Pons (tissue), 1 donor: Measurements from ENCODE around the gene CST9.
A peak's percentile ranks its signal among the peaks of the same experiment; 100 is the strongest.

Experiments
- DNase-seq: peaks from one replicate; pipeline ENCODE4 v3.0.0-alpha.2; 2016; ENCODE audit warnings: low spot score

The CST9 gene, protein sequence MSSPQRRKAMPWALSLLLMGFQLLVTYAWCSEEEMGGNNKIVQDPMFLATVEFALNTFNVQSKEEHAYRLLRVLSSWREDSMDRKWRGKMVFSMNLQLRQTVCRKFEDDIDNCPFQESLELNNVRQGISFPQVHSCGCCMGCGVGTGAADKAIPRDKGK

DNA sequence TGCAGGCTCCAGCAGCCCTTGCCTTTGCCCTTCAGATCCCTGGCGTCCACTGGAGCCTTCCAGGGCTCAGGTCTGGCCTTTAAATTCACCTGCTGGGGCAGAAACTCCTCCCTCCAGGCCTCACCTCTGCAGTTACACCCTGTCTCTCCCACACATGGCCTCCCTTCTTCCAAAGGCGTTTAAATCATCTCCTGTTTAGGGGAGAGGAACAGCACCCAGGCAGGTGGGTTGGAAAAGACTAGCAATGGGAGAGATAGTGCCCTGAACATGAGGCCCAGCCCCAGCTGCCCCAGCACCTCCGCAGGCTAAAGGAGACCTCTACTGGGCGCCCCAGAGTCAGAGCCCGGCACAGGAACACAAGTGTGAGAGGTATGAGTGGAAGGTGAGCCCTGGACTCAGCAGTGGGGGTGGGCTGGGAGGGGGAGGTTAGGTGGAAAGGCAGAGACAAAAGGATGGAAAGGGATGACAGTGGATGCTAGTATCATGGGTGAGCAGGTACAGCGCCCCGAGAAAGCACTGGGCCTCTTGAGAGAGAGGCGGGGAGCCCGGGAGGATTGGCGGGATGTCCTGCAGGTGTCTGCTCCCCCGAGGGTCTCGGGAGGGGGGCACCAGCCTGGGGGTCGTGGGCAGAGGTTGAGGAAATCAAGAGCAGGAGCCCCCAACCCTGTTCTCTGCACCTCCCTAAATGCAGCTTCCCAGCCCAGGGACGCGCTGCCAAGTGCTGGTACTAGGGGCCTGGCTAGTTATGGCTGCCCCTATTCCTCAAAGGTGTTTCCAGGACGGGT, at the start of gene CST9:
Gene CST9 (minus strand): TSS at position 51 of the 785 bp plus-strand sequence. CDS start 53 bp downstream, outside the sequence.
- no peak for DNase-seq

DNA sequence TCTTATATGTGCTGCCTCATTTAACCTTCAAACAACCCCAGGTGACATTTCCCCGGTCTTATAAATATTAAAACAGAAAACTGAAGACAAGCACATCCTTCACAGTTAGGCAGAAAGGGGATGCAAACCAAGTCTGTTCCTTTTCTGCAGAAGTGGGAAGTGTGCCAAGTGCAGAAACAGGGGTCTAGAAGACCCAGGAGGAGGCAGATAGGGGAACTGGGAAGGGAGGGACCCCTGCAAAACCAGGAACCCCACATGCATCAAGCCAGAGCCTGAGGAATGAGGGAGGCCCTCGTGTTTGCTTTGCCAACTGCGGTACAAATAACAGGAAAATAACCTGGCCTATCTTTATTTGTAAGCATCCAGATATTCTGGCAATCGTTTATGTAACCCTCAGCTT, 49.0 kb upstream of the CST9 start:
- peak; percentile 44 for DNase-seq

DNA sequence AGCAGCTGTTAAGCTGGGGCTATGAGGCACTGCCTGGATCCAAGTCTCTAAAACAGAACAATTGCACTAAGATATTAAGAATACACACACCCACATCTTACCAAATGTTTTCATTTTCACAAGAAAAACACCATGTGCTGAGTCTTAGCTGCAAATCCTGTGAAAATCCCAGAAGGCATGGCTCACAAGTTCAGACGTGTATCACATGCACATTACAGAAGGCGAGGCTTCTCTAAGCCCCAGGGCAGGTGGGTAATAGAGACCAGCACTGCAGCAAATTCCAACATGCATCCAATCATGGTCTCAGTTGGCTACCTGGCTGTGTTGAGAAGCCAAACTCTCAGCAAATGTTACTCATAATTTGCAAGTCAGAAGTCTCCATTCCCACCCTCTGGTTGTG, 48.3 kb upstream of the CST9 start:
- no peak for DNase-seq

DNA sequence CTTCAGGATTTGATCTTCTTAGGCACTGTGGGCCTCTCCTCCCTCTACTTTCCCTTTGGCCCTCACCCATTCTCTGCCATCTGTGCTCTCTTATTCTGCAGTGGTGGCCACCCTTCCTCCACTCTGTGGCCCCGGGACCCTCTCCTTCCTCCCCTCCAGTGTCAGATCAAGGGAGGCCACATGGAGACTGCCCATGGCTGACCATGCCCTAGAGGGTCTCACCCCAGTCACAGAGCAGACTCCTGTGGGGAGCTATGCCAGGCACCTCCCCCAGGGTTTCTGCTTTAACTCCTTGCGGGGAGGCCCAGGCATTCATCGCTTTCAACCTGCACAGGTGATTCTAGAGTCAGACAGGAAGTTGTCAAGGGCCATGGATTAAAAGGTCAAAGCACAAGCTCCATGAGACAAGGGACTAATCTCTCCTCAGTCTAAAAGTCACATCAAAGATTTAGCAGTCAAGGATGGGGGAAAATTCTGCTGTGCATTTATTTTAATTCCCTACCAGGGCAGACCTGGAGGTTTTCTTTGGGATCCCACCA, 47.8 kb upstream of the CST9 start:
- DNase-seq, result no peak

DNA sequence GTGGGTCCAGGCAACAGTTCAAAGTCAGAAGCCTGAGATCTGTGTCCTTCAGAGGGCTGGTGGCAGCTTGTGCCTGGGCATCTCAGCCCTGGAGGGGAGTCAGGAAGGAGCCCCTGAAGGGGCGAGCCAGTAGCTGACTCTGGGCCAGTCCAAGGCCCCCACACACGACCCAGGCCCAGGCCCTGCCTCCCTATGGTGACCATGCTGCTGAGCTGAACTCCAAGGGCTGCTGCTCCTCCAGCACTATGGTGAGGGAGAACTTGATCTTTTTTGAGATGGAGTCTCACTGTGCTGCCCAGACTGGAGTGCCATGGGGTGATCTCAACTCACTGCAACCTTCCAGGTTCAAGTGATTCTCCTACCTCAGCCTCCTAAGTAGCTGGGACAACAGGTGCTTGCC, 47.2 kb upstream of the CST9 start:
- DNase-seq, result no peak

DNA sequence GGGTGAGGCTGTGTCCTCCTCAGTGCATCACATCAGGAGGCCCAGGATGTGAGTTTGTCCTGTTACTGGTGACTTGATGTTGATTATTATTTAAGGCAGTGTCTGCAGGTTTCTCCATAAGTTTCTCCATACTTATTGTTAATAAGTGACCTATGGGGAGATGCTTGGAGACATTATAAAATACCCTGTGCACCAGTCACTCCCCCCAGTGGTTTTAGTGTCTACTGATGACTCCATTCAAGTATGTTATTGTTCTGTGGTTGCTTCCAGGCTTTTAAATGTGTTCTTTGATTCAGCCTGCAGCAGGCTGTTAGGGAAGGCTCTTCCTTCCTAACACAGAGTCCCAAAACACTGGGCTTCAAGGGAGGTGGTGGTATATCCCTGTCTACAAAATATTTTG, 46.7 kb upstream of the CST9 start:
- no peak for DNase-seq

DNA sequence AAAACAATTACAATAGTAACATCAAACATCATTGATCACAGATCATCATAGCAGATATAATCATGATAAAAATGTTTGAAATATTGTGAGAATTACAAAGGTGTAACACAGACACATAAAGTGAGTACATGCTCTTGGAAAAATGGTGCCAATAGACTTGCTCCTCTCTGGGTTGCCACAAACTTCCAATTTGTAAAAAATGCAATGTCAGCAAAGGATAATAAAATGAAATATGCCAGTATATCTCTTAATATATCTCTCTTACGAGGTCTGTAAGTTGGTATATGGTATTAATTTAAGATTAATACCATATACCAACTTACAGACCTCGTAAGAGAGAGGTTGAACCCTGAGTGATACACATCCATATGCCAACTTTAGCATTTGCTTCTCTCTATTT, 45.4 kb upstream of the CST9 start:
- no peak for DNase-seq

DNA sequence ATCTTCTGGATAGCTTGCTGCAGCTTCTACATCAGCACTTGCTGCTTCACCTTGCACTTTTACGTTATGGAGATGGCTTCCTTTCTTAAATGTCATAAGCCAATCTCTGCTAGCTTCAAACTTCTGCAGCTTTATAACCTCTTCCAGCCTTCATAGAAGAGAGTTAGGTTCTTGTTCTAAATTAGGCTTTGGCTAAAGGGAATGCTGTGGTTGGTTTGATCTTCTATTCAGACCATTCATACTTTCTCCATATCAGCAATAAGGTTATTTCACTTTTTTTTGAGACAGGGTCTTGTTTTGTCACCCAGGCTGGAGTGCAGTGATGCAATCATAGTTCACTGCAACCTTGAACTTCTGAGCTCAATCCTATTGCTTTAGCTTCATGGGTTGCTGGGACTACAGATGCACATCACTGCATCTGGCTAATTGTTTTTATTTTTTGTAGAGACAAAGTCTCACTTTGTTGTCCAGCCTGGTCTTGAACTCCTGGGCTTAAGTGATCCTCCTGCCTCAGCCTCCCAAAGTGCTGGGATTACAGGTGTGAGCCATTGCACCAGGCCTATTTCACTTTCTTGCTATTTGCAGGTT, 44.2 kb upstream of the CST9 start:
- no peak for DNase-seq

DNA sequence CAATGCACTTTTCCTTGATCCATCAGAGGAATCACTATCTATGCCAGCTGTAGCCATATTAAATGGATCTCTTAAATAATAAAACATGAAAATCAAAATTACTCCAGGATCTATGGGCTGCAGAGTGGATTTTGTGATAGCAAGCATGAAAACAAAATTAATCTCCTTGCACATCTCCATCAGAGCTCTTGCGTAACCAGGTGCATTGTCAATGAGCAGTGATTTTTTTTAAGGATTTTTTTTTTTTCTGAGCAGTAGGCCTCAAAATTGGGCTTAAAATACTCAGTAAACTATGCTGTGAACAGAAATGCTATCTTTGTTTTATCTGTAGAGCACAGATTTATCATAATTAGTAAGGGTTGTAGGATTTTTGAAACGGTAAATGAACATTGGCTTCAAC, 43.5 kb upstream of the CST9 start:
- DNase-seq, result no peak

DNA sequence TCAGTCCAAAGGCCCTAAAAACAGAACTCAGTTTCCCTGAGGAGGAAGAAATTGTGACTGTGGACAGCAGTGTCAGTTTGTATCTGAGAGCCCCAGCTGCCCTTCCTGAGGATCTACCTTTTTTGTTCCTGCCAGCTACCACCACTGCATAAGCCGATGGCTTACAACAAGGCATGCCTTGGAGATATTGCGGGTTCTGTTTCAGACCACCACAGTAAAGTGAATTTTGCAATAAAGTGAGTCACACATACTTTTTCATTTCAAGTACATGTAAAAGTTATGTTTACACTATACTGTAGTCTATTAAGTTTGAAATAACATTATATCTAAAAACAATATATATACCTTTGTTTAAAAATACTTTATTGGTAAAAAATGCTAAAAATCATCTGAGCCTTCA, 41.6 kb upstream of the CST9 start:
- DNase-seq, result no peak

DNA sequence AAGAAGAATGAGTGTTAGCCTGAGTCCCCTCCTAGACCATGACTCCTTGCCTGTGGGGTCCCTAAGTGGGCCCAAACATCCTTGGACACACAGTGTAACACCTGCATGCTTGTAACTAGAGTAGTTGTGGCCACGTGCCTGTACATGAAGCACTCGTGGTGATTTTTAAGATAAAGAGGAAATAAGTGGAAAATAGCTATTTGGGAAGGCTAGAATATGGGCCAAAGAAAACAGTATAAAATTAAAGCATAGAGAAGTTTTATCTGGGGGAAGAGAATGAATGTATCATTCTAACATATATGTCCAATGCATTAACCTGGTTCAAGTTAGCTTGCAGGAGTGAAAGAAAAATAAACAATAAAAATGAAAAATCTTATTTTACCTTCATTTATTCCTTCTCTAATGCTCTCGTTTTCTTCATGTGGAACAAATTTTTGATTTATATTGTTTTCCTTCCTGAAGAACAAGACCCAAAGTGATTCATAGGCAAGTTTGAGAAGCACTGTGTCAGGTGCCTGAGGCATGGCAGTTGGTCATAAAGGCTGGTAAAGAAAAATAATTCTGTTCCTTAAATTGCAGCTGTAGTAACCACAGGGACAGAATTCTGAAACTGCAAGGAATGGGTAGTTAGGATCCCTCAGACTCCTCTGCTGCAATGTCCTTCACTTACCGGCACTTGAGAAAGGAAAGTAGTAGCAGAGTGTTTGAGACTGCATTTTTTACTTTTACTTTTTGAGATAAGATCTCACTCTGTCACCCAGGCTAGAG, 40.6 kb upstream of the CST9 start:
- no peak for DNase-seq

DNA sequence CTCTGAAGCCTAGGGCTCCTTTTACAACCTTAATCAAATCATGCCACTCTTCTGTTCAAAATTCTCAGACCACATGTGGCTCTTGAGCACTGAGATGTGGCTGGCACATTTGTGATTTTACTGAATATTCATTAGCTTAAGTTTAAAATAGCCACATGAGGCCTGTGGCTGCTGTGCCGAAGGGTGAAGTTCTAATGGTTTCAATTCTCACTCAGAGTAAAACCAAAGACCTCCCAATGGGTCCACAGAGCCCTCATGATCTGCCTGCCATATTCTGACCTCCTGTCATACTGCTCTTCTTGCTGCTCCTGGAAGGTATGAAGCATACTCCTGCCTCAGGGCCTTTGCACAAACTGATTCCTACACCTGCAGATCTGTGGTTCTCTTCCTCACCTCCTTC, 39.9 kb upstream of the CST9 start:
- no peak for DNase-seq

DNA sequence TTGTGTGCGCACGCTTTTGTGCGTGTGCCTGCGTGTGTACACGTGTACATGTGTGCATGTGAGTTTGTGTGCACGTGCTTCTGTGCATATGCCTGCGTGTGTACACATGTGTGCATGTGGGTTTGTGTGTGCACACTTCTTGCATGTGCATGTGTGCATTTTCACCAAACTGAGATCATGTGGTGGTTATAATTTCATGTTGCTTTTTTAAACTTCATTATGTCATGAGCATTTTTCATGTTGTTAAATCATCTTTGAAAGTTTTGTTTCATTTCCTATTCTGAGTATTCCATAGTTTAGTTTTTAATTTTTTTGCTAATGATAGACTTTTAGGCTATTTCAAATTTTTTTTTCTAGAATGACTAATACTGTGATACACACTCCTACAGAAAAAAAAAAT, 38.4 kb upstream of the CST9 start:
- no peak for DNase-seq

DNA sequence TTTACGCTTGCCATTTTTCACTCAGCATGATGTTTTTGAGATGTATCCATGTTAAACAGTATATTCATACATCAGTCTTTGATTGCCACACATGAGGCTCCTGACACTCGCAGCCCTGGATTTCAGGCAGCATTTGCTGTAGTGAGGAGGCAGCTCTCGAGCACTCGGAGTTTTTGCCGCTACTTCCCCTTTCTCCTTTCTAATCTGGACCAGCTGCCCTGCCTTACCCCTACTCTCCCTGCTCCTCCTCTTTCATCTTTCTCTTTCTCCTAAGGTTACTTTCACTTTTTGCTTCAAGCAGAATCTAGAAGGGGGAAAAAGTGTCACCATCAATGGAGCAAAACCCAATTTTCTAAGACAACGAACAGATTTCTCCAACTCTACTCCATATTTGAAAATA, 37.9 kb upstream of the CST9 start:
- DNase-seq, result no peak

DNA sequence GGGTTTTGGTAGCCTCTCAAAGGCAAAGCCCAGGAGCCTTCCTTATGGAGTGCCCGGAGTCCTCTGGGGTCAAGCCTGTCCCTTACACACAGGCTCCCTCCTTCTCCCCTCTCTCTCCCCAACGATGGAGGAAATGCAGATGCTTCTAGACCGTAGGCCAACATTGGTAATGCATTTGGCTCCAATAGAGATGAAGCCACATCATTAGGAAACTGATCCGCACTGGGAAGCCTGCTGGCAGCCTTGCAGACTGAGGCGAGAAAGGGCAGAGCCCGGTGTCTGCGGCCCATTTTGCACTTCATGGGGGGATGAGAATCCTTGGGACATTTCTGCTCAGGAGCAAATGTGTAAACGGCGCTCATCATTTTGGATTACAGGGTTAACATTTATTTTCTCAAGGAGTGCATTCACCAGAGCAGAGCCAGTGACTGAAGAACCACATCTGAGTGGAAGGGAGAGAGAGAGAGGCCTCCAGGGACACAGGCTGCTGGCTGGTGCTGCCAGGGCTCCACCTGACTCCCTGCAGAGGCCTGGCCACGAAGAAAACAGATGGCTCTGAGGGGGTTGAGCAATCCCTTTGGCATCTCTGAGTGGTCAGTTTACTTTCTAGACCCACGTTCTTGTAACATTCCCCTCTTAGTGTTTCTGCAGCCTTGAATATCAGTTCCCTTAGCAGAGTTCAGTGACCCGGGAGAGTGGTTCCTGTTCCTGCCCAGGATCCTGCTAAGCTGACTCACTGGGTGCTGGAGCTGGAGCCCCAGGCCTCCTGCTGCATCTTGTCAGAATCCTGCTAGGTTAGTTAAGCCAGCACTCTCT, 36.4 kb upstream of the CST9 start:
- DNase-seq, result peak; percentile 42

DNA sequence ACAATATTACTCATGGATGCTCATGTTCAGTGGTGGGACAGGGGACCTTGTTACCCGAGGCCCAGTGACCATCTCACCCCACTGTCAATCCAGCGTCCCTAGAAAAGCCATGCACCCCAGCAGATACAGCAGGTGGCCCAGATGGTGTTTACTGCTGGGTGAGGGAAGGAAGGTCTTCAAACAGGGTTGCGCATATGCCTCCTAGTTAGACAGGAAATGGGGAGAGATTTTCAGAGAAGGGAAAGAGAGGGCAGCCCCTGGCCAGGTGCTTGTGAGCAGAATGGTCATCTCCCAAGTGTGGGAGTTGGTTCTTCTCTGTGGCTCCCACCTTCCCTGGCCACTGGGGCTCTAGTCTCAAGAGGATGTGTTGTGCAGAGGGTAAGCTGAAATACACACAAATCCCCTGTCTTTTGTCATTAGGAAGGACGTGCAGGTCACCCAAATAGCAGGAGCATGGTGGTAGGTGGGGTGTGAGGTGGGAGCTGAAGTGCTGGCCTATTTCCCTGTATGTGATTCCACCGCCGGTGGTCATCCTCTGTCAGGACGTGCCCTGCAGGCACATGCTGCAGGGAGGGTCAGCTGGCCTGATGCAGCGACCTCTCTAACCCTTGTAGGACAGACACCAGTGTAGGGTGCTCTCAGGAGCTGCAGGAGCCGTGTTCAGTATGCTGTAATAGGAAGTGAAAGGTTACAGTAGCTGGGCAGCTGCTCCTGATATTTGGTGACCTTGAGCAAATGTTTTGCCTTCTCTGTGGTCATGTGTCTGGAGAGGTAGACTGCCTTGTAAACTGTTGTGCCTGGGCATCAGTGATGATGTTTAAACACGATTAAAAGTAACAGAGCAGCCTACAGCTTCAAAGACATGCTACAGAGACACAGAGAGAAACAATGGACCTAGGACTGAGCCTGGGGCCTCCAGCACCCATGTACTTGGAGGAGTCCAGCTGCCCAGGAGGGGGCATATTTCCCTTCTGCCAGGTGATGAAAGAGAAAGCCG, 35.3 kb upstream of the CST9 start:
- DNase-seq, result no peak

DNA sequence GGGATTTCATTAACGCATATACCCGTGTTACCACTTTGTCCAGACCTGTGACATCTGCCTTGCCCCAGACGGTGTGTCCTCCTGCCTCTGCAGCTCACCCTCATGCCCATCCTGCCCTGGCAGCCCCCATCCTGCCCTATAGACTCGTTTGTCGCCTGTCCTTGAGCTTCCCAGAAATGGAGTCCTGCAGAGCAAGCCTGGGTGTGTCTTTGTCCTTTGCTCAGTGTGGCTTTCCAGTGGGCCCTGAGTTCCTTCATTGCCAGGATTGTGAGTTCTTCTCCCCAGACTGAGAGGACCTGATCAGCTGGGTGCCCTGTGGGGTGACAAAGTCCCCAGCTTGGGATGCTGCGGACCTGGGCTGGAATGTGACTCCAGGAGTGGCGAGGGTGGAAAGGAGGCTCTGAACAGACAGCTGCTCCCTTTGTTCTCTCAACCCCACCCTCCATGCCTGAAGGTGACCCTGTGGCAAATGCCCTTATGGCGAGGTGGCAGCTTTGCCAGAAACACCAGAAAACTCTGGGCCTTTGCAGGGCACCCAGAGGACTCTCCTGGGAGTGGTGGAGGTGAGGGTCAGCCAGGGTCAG, 34.4 kb upstream of the CST9 start:
- DNase-seq, result no peak

DNA sequence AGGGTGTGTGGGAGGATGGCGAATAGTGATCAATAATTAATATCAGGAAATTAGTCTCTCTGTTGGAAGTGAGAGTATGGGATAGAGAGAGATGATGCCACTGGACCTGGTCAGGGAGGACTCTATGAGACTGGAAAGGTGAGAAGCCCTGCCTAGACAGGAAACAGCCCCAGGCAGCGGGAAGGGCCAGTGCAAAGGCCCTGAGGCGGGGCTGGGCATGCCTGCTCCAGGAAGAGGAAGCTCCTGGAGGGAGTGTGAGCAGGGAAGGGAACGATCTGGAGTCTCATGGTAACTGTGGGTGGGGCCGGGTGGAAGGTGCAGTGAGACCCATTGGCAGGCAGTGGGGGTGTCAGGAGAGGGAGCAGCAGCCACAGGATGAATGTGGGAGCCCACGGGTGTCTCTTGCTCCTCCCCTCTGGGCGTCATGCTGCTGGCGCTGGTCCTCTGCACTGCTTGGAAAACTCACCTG, 33.8 kb upstream of the CST9 start:
- no peak for DNase-seq

DNA sequence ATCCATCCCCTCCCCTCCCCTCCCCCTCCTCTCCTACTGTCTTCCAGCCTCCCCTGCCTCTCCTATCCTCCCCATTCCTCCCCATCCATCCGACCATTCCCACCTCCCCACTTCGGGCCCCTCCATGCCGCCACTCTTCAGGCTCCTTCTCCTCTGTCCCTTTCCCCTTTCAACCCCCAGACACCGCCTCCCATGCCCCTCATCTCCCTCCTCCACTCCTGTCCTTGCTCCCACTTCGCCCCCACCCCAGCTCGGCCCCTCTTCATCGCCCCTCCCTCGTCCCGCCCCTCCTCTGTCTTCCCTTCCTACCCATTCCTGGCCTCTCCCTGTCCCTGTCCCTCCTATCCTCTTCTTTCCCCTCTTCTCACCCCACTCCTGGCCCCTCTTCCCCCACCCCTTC, 32.6 kb upstream of the CST9 start:
- no peak for DNase-seq
